Fibroblast of peridontal ligament (primary cell): ENCODE measurements around the gene CLDN2.
"Not testable (repeated sequence)": the region's sequence is repeated elsewhere in the genome, so short reads cannot be mapped to it uniquely, and the experiment has no call there.

Experiments used
- DNase-seq: peaks from one replicate; pipeline ENCODE4 v3.0.0-alpha.2; 2010; ENCODE audit errors: extremely low read depth

Gene CLDN2

GRCh38 chrX:106959901-106960300, 39.7 kb downstream of the CLDN2 start:
- DNase-seq: peak; percentile 32

GRCh38 chrX:106963111-106963510, 42.9 kb downstream of the CLDN2 start:
- peak; percentile 70 for DNase-seq

- no peak for DNase-seq
Measured at GRCh38 chrX:106964290-106964689, 44.1 kb downstream of the CLDN2 start.

- not testable (repeated sequence) for DNase-seq
Measured at GRCh38 chrX:106966547-106966946, 46.3 kb downstream of the CLDN2 start.

GRCh38 chrX:106972896-106973295, 52.7 kb downstream of the CLDN2 start:
- DNase-seq: no peak

- DNase-seq: no peak
Measured at GRCh38 chrX:106973433-106974149, 53.4 kb downstream of the CLDN2 start.

- DNase-seq: no peak
Measured at GRCh38 chrX:106976416-106976815, 56.2 kb downstream of the CLDN2 start.
